Suprapubic skin (tissue), 3 donors: ENCODE data around the gene SLK.

Experiments
- CTCF ChIP-seq, 2 donors: fragments of 200-600 bp in 1 of 2; fragments of 450-650 bp in 1 of 2; sonication (generic) in 1 of 2; IDR thresholded peaks; one replicate each; pipeline ENCODE4 v1.5.1; 2016 to 2019; ENCODE audit warnings: antibody characterized with exemption in 2 of 2, mild to moderate bottlenecking in 1 of 2, moderate library complexity in 1 of 2
- POLR2A ChIP-seq, 2 donors: fragments of 450-650 bp; IDR thresholded peaks; one replicate each; pipeline ENCODE4 v1.6.1; 2017; ENCODE audit warnings: antibody characterized with exemption in 2 of 2, mild to moderate bottlenecking in 2 of 2, moderate library complexity in 2 of 2

- no peak for TF ChIP-seq CTCF (IDR thresholded peaks at IDR 0.05)
- no peak for TF ChIP-seq POLR2A (IDR thresholded peaks at IDR 0.05)
Measured at GRCh38 chr10:103932271-103932670, 34.7 kb upstream of the SLK start.
